H9 (cell line): ENCODE results near the gene SAP25. TPM values are rescaled to one million over a fixed set of nuclear protein-coding genes. Genes with fewer than 3 reads are reported as not detected.

ENCODE experiments used
- DNase-seq: peaks from one replicate; pipeline ENCODE4 v3.0.0-alpha.2; 2017
- H2AFZ ChIP-seq: one replicate; pipeline ENCODE4 v1.6.1; 2013; ENCODE audit warnings: mild to moderate bottlenecking, low read length, control low read depth, moderate library complexity
- H2AK5ac ChIP-seq: 2 replicates; pipeline ENCODE4 v1.6.1; 2013; ENCODE audit warnings: low read length, control low read depth, mixed read lengths; ENCODE audit not compliant: insufficient read length
- H2BK120ac ChIP-seq: one replicate; pipeline ENCODE4 v1.6.1; 2013; ENCODE audit warnings: low read depth, mild to moderate bottlenecking, low read length, control low read depth, inconsistent platforms; ENCODE audit not compliant: poor library complexity, severe bottlenecking
- H2BK12ac ChIP-seq: 2 replicates; pipeline ENCODE4 v1.6.1; 2013; ENCODE audit warnings: low read length, control low read depth, mixed read lengths, low read depth; ENCODE audit not compliant: insufficient read length
- H2BK15ac ChIP-seq: 2 replicates; pipeline ENCODE4 v1.6.1; 2013; ENCODE audit warnings: low read depth, low read length, control low read depth
- H2BK20ac ChIP-seq: one replicate; pipeline ENCODE4 v1.6.1; 2013; ENCODE audit warnings: low read depth, mild to moderate bottlenecking, low read length, control low read depth, inconsistent platforms; ENCODE audit not compliant: poor library complexity, severe bottlenecking
- H2BK5ac ChIP-seq: 2 replicates; pipeline ENCODE4 v1.6.1; 2013; ENCODE audit warnings: low read length, control low read depth, mixed read lengths; ENCODE audit not compliant: insufficient read length
- H3K14ac ChIP-seq: 2 replicates; pipeline ENCODE4 v1.6.1; 2013; ENCODE audit warnings: low read length, control low read depth; ENCODE audit not compliant: insufficient read depth
- H3K18ac ChIP-seq: 2 replicates; pipeline ENCODE4 v1.6.1; 2013; ENCODE audit warnings: low read depth, mild to moderate bottlenecking, mixed read lengths, low read length, control low read depth; ENCODE audit not compliant: insufficient read length
- H3K23ac ChIP-seq: 2 replicates; pipeline ENCODE4 v1.6.1; 2013; ENCODE audit warnings: low read length, control low read depth, mixed read lengths, low read depth; ENCODE audit not compliant: insufficient read length
- H3K23me2 ChIP-seq: 2 replicates; pipeline ENCODE4 v1.6.1; 2013; ENCODE audit warnings: low read depth, mild to moderate bottlenecking, mixed read lengths, low read length, control low read depth; ENCODE audit not compliant: insufficient read length, poor library complexity, severe bottlenecking
- H3K27ac ChIP-seq: 2 replicates; pipeline ENCODE4 v1.5.1; 2013; ENCODE audit warnings: low read length, control low read depth, mixed read lengths, low read depth; ENCODE audit not compliant: insufficient read length
- H3K27me3 ChIP-seq: 2 replicates; pipeline ENCODE4 v1.6.1; 2013; ENCODE audit warnings: low read length, control low read depth, inconsistent platforms; ENCODE audit not compliant: insufficient read depth
- H3K4ac ChIP-seq: 2 replicates; pipeline ENCODE4 v1.6.1; 2013; ENCODE audit warnings: low read depth, mild to moderate bottlenecking, control low read depth, inconsistent platforms, low read length, moderate library complexity
- H3K4me1 ChIP-seq: 2 replicates; pipeline ENCODE4 v1.6.1; 2013; ENCODE audit warnings: low read length, control low read depth, inconsistent platforms; ENCODE audit not compliant: insufficient read depth
- H3K4me2 ChIP-seq: 2 replicates; pipeline ENCODE4 v1.6.1; 2013; ENCODE audit warnings: low read length, control low read depth, mixed read lengths; ENCODE audit not compliant: insufficient read length, insufficient read depth
- H3K56ac ChIP-seq: 2 replicates; pipeline ENCODE4 v1.6.1; 2013; ENCODE audit warnings: low read depth, mild to moderate bottlenecking, mixed read lengths, low read length, control low read depth; ENCODE audit not compliant: insufficient read length
- H3K79me1 ChIP-seq: 2 replicates; pipeline ENCODE4 v1.6.1; 2013; ENCODE audit warnings: low read depth, mild to moderate bottlenecking, moderate library complexity, low read length, control low read depth, inconsistent platforms; ENCODE audit not compliant: insufficient read depth, poor library complexity, severe bottlenecking
- H3K79me2 ChIP-seq: 2 replicates; pipeline ENCODE4 v1.6.1; 2013; ENCODE audit warnings: low read length, control low read depth, inconsistent platforms; ENCODE audit not compliant: insufficient read depth
- H3K9ac ChIP-seq: 2 replicates; pipeline ENCODE4 v1.6.1; 2013; ENCODE audit warnings: low read length, control low read depth, mixed read lengths; ENCODE audit not compliant: insufficient read length; ENCODE audit errors: extremely low read depth
- H3K9me3 ChIP-seq: one replicate; pipeline ENCODE4 v1.6.1; 2013; ENCODE audit warnings: low read depth, low read length, inconsistent platforms; ENCODE audit not compliant: control insufficient read depth
- H3T11ph ChIP-seq: one replicate; pipeline ENCODE4 v1.6.1; 2013; ENCODE audit warnings: mild to moderate bottlenecking, low read length, control low read depth, inconsistent platforms
- H4K20me1 ChIP-seq: one replicate; pipeline ENCODE4 v1.6.1; 2013; ENCODE audit not compliant: control insufficient read depth, insufficient read length, insufficient read depth
- H4K5ac ChIP-seq: 2 replicates; pipeline ENCODE4 v1.6.1; 2013; ENCODE audit warnings: low read depth, mild to moderate bottlenecking, mixed read lengths, low read length, control low read depth; ENCODE audit not compliant: insufficient read length
- H4K8ac ChIP-seq: replicated peaks from 2 replicates; pipeline ENCODE4 v1.6.1; 2013; ENCODE audit warnings: low read length, control low read depth, mixed read lengths, low read depth; ENCODE audit not compliant: insufficient read length
- H4K91ac ChIP-seq: 2 replicates; pipeline ENCODE4 v1.6.1; 2013; ENCODE audit warnings: low read depth, mild to moderate bottlenecking, moderate library complexity, mixed read lengths, low read length, control low read depth; ENCODE audit not compliant: insufficient read length
- H3K27ac Mint-ChIP-seq, 3 experiments: 2 replicates in 2 of 3; 3 replicates in 1 of 3; pipeline ENCODE4 v1.8.0; 2020 to 2021; ENCODE audit warnings: mixed read lengths in 3 of 3, mild to moderate bottlenecking in 1 of 3, moderate library complexity in 1 of 3
- H3K27me3 Mint-ChIP-seq: 2 replicates; pipeline ENCODE4 v1.8.0; 2021; ENCODE audit warnings: low read depth, mild to moderate bottlenecking, moderate library complexity, mixed read lengths
- H3K36me3 Mint-ChIP-seq, 3 experiments: 2 replicates in 2 of 3; 3 replicates in 1 of 3; pipeline ENCODE4 v1.8.0; 2020 to 2021; ENCODE audit warnings: low read depth in 3 of 3, mixed read lengths in 3 of 3; ENCODE audit not compliant: insufficient read depth in 1 of 3
- H3K4me1 Mint-ChIP-seq, 2 experiments: 2 replicates each; pipeline ENCODE4 v1.8.0; 2020; ENCODE audit warnings: mixed read lengths in 2 of 2
- H3K4me3 Mint-ChIP-seq, 2 experiments: 2 replicates in 1 of 2; 3 replicates in 1 of 2; pipeline ENCODE4 v1.8.0; 2020 to 2021; ENCODE audit warnings: mild to moderate bottlenecking in 2 of 2, mixed read lengths in 2 of 2, moderate library complexity in 1 of 2
- H3K9me3 Mint-ChIP-seq, 2 experiments: 2 replicates in 1 of 2; 3 replicates in 1 of 2; pipeline ENCODE4 v1.8.0; 2020; ENCODE audit warnings: mild to moderate bottlenecking in 2 of 2, mixed read lengths in 2 of 2, moderate library complexity in 1 of 2
- WGBS: extraction: QIAGEN DNeasy Blood & Tissue Kit; methylation state at CpG from one replicate; pipeline ENCODE4 v1.1.7; 2013; ENCODE audit warnings: missing lambda C conversion rate, low lambda C conversion rate, mixed read lengths; ENCODE audit not compliant: insufficient read length; ENCODE audit errors: extremely low coverage; 5-methylcytosine and 5-hydroxymethylcytosine counted together
- total RNA-seq: library from RNA; stranded (reverse); gene quantifications from 2 replicates; pipeline ENCODE4 v1.2.1, GENCODE V29; 2021
- TF ChIP-seq, protein P1 (sequence below): fragments of 200-600 bp; sonication (generic); conservative IDR thresholded peaks from 3 replicates; pipeline ENCODE4 v1.8.0; 2021; ENCODE audit warnings: antibody characterized with exemption, mild to moderate bottlenecking

SAP25 gene
- total RNA-seq, 1 experiment from 2014 or later = 4.2 TPM

GRCh38 chr7:100602889-100603725, 29.4 kb upstream of the SAP25 start:
- Histone ChIP-seq H4K91ac (no peak overlapping the region), H3T11ph (no peak overlapping the region), H3K9ac (peak overlapping the region; percentile 53), H2AK5ac (no peak overlapping the region), H2BK5ac (no peak overlapping the region), H3K4ac (no peak overlapping the region), H2BK12ac (no peak overlapping the region), H3K79me2 (no peaks in the 10 kb centered on the region), H3K18ac (peak overlapping the region; percentile 5), H4K8ac (no peak overlapping the region), H3K9me3 (no peaks in the 10 kb centered on the region), H3K27ac (no peak overlapping the region), H3K27me3 (no peaks in the 10 kb centered on the region), H3K4me2 (peak overlapping the region; percentile 72), H2BK15ac (no peak overlapping the region), H3K4me1 (peaks cover 4% of the 10 kb centered on the region; the same call in 1 of the 2 replicates), H3K23ac (no peak overlapping the region), H2BK120ac (no peak overlapping the region), H2AFZ (no peak overlapping the region), H2BK20ac (no peak overlapping the region), H3K56ac (no peak overlapping the region), H3K23me2 (peaks cover 35% of the 10 kb centered on the region), H3K79me1 (no peaks in the 10 kb centered on the region), H4K20me1 (no peaks in the 10 kb centered on the region), H4K5ac (no peak overlapping the region), H3K14ac (peak overlapping the region; percentile 52)
- Mint-ChIP-seq H3K4me1 (peaks cover 30 to 50% of the 10 kb centered on the region in 2 experiments), H3K9me3 (no peaks in the 10 kb centered on the region), H3K4me3 (peak overlapping the region; percentile 73 to 89), H3K36me3 (peaks cover 3 to 31% (median 13%) of the 10 kb centered on the region in 3 experiments; a peak in 5 of 7 replicates), H3K27ac (peak overlapping the region; percentile 89 to 95 (median 92); a peak in 6 of 7 replicates), H3K27me3 (peaks cover 25% of the 10 kb centered on the region)
- TF ChIP-seq, protein P1, sequence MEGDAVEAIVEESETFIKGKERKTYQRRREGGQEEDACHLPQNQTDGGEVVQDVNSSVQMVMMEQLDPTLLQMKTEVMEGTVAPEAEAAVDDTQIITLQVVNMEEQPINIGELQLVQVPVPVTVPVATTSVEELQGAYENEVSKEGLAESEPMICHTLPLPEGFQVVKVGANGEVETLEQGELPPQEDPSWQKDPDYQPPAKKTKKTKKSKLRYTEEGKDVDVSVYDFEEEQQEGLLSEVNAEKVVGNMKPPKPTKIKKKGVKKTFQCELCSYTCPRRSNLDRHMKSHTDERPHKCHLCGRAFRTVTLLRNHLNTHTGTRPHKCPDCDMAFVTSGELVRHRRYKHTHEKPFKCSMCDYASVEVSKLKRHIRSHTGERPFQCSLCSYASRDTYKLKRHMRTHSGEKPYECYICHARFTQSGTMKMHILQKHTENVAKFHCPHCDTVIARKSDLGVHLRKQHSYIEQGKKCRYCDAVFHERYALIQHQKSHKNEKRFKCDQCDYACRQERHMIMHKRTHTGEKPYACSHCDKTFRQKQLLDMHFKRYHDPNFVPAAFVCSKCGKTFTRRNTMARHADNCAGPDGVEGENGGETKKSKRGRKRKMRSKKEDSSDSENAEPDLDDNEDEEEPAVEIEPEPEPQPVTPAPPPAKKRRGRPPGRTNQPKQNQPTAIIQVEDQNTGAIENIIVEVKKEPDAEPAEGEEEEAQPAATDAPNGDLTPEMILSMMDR = no peak
- WGBS = no CpG with 5 or more reads among the region's 21 CpGs
- DNase-seq = peak; percentile 92
